Measurements from ENCODE around the gene ITM2C. TPM values are rescaled to one million over a fixed set of nuclear protein-coding genes. Genes with fewer than 3 reads are reported as not detected.

The ITM2C gene
- polyA plus RNA-seq, 3 donors: 1.4 to 3.2 (median 2.9) TPM

DNA sequence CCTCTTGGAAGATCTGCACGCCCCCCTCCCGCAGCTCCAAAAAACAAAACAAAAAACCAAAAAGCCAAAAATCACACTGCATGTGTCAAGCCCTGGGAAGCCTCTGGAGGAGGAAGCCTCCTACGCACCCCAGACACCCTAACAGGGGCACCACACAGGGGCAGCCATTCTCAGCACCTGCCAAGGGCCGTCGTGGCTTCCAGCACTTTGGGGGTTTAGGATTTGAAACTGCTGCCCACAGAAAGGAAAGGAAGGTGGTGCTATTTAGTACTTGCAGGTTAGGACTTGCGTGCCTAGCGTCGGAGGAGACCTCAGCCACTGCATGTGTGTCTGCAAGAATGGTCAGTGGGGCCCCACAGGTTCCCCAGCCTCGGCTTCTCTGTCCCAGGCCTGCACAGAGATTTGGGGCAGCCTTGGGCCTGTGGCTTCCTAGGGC lies 60.7 kb downstream of the ITM2C start:
- Histone ChIP-seq H4K20me1 (ENCODE audit: insufficient read depth, low read length) (no peaks in the 10 kb centered on the region), H3K36me3 (replicated peaks in 1 of 2; ENCODE audit: control insufficient read depth in 1 of 2, insufficient read depth in 2 of 2, low read length in 2 of 2) (no peaks in the 10 kb centered on the region), H3K27ac (ENCODE audit: low read depth in 1 of 2, low read length in 2 of 2) (peak overlapping the region; percentile 87 to 91), H2AFZ (ENCODE audit: insufficient read depth, low read depth, low read length, poor library complexity, severe bottlenecking) (peak overlapping the region; percentile 63), H3K4me2 (replicated peaks; ENCODE audit: extremely low read depth, low read length, poor library complexity, severe bottlenecking) (peak overlapping the region; percentile 72), H3K9me3 (replicated peaks in 1 of 2; ENCODE audit: control insufficient read depth in 1 of 2, insufficient read depth in 1 of 2, low read length in 2 of 2) (no peaks in the 10 kb centered on the region), H3K9ac (ENCODE audit: insufficient read depth, low read length, poor library complexity, severe bottlenecking) (peak overlapping the region; percentile 67), H3K79me2 (ENCODE audit: insufficient read depth, low read length) (no peaks in the 10 kb centered on the region), H3K4me1 (ENCODE audit: control insufficient read depth in 1 of 2, insufficient read depth in 2 of 2, low read length in 2 of 2) (peaks cover 22 to 24% of the 10 kb centered on the region in 2 donors), H3K27me3 (ENCODE audit: control insufficient read depth in 2 of 2, insufficient read depth in 2 of 2, low read length in 2 of 2) (no peaks in the 10 kb centered on the region), H3K4me3 (replicated peaks in 1 of 3; ENCODE audit: low read depth in 2 of 3, low read length in 3 of 3) (peak overlapping the region in 1 of 3 experiments; percentile 67)
- H3K27me3 Mint-ChIP-seq (ENCODE audit: low read depth in 3 of 3): peaks cover 1 to 5% (median 4%) of the 10 kb centered on the region in 3 donors
- peak overlapping the region; percentile 80 to 98 (median 95) for H3K27ac Mint-ChIP-seq
- TF ChIP-seq, protein P1, sequence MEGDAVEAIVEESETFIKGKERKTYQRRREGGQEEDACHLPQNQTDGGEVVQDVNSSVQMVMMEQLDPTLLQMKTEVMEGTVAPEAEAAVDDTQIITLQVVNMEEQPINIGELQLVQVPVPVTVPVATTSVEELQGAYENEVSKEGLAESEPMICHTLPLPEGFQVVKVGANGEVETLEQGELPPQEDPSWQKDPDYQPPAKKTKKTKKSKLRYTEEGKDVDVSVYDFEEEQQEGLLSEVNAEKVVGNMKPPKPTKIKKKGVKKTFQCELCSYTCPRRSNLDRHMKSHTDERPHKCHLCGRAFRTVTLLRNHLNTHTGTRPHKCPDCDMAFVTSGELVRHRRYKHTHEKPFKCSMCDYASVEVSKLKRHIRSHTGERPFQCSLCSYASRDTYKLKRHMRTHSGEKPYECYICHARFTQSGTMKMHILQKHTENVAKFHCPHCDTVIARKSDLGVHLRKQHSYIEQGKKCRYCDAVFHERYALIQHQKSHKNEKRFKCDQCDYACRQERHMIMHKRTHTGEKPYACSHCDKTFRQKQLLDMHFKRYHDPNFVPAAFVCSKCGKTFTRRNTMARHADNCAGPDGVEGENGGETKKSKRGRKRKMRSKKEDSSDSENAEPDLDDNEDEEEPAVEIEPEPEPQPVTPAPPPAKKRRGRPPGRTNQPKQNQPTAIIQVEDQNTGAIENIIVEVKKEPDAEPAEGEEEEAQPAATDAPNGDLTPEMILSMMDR (IDR thresholded peaks at IDR 0.05): no peak
- peak in 1 of 3 donors; percentile 4 for DNase-seq
- intact Hi-C loops (cut with micrococcal nuclease): no loop called here
- H3K4me1 Mint-ChIP-seq: peaks cover 26% of the 10 kb centered on the region
- no peaks in the 10 kb centered on the region for H3K36me3 Mint-ChIP-seq
- 56% methylated on average over 7 of the region's 9 CpGs for WGBS (ENCODE audit: insufficient coverage)
- H3K9me3 Mint-ChIP-seq: peaks cover 0 to 4% (median 0%) of the 10 kb centered on the region in 7 donors
- H3K4me3 Mint-ChIP-seq: peak overlapping the region; percentile 72 to 89

DNA sequence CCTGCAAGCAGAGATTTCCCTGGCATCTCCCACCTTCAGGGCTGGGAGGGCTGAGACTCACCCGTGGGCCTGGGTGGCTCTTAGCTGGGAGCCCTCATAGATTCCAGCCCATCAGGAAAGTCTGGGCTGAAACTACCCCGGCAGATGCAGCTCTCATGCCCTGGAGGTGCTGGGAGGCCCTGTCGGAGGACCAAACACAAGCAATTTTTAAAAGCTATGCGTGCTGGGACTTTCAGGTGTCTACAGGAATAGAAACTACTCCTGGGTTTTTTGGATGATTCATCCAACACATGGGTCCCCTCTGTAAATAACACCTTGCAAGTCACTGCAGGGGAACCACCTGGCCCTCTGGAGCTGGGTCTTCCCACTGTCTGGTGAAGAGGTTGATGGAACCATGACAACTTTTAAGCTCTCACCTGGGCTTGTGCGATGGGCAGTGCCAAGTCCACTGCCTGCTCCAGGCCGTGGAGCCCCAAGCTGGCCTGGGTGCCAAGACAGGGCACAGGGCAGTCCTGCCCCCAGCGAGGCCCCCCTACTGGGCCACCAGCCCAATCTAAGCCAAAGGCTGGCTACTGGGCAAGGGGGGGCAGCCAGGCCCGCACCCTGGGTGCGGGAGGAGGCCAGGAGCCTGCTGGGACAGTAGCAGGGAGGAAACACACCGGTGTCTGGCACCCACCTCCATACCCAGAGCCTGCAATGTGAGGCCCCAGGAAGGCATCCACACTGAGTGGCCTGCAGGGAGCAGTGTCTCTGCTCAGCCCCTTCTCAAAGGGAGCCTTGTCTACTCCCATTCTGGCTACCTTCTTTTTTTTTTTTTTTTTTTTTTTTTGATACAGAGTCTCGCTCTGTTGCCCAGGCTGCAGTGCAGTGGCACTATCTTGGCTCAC lies 61.4 kb downstream of the ITM2C start:
- Mint-ChIP-seq H3K27me3 (ENCODE audit: low read depth in 3 of 3) (peaks cover 1 to 5% (median 4%) of the 10 kb centered on the region in 3 donors), H3K4me3 (no peak overlapping the region), H3K36me3 (no peaks in the 10 kb centered on the region), H3K27ac (peak overlapping the region in 1 of 7 donors; percentile 92), H3K9me3 (peaks cover 0 to 4% (median 0%) of the 10 kb centered on the region in 7 donors), H3K4me1 (peaks cover 30% of the 10 kb centered on the region)
- H3K36me3 ChIP-seq (replicated peaks in 1 of 2; ENCODE audit: control insufficient read depth in 1 of 2, insufficient read depth in 2 of 2, low read length in 2 of 2): no peaks in the 10 kb centered on the region
- H3K79me2 ChIP-seq (ENCODE audit: insufficient read depth, low read length): no peaks in the 10 kb centered on the region
- no peak overlapping the region for H3K4me3 ChIP-seq (replicated peaks in 1 of 3; ENCODE audit: low read depth in 2 of 3, low read length in 3 of 3)
- H2AFZ ChIP-seq (ENCODE audit: insufficient read depth, low read depth, low read length, poor library complexity, severe bottlenecking): peak overlapping the region; percentile 63
- 97% methylated on average over 6 of the region's 11 CpGs for WGBS (ENCODE audit: insufficient coverage)
- DNase-seq: peak in 1 of 3 donors; percentile 44
- intact Hi-C loops (cut with micrococcal nuclease): no loop called here
- H3K9ac ChIP-seq (ENCODE audit: insufficient read depth, low read length, poor library complexity, severe bottlenecking): no peak overlapping the region
- H4K20me1 ChIP-seq (ENCODE audit: insufficient read depth, low read length): no peaks in the 10 kb centered on the region
- peaks cover 22 to 24% of the 10 kb centered on the region in 2 donors for H3K4me1 ChIP-seq (ENCODE audit: control insufficient read depth in 1 of 2, insufficient read depth in 2 of 2, low read length in 2 of 2)
- peak overlapping the region; percentile 87 to 91 for H3K27ac ChIP-seq (ENCODE audit: low read depth in 1 of 2, low read length in 2 of 2)
- H3K27me3 ChIP-seq (ENCODE audit: control insufficient read depth in 2 of 2, insufficient read depth in 2 of 2, low read length in 2 of 2): no peaks in the 10 kb centered on the region
- TF ChIP-seq, protein P1 (IDR thresholded peaks at IDR 0.05): no peak
- H3K4me2 ChIP-seq (replicated peaks; ENCODE audit: extremely low read depth, low read length, poor library complexity, severe bottlenecking): no peak overlapping the region
- H3K9me3 ChIP-seq (replicated peaks in 1 of 2; ENCODE audit: control insufficient read depth in 1 of 2, insufficient read depth in 1 of 2, low read length in 2 of 2): no peaks in the 10 kb centered on the region

All from CD14-positive monocyte (primary cell).